HepG2 (cell line): ENCODE results near the gene CGREF1. TPM values are rescaled to one million over a fixed set of nuclear protein-coding genes. Genes with fewer than 3 reads are reported as not detected.

Experiments
- ATAC-seq: fragments of 200-7000 bp; cut with Tn5 transposase; 3 replicates; pipeline ENCODE4 v1.9.1; 2020; ENCODE audit warnings: mild to moderate bottlenecking, moderate library complexity
- BruUV-seq: library from RNA; stranded (reverse); fragments of 400-500 nt; replicated peaks from 2 replicates; lab custom pipeline; 2021; lab: Mats Ljungman, UMichigan
- CTCF ChIA-PET: fragments of 300-600 bp; formaldehyde crosslinking; extraction: SDS; loops from one replicate; lab custom pipeline; 2021; ENCODE audit warnings: low total read pairs, inconsistent platforms, low intra/inter-chr PET ratio; lab: Yijun Ruan, JAX
- POLR2A ChIA-PET: fragments of 350-600 bp; sonication (Branson Sonifier 250); formaldehyde crosslinking; loops from one replicate; lab custom pipeline; 2020; ENCODE audit warnings: antibody characterized with exemption, inconsistent platforms; lab: Yijun Ruan, JAX
- DNase-seq: peaks from one replicate; pipeline ENCODE4 v3.0.0-alpha.2; 2015; ENCODE audit warnings: low spot score
- FAIRE-seq: peaks from 3 replicates; lab custom pipeline; 2011; peaks lifted over from hg19 to GRCh38; lab: Jason Lieb, UNC
- H2AFZ ChIP-seq: one replicate; pipeline ENCODE4 v1.6.1; 2011; ENCODE audit warnings: low read length, inconsistent platforms
- H3K27ac ChIP-seq: fragments of 300-600 bp; 3 replicates; pipeline ENCODE4 v1.8.0; 2011; ENCODE audit warnings: mixed run types, mild to moderate bottlenecking, mixed read lengths, low read length, inconsistent platforms; ENCODE audit not compliant: insufficient read depth; ENCODE audit errors: extremely low read length
- H3K27me3 ChIP-seq, 2 experiments: fragments of 200-600 bp in 1 of 2; 2 replicates in 1 of 2; 3 replicates in 1 of 2; pipeline versions ENCODE4 v1.6.0 to v1.8.0; 2011; ENCODE audit warnings: low read length in 2 of 2, mild to moderate bottlenecking in 2 of 2, moderate library complexity in 2 of 2, inconsistent platforms in 1 of 2; ENCODE audit not compliant: insufficient read depth in 2 of 2, control insufficient read depth in 1 of 2
- H3K36me3 ChIP-seq, 2 experiments: fragments of 200-600 bp in 1 of 2; replicated peaks in 1 of 2; 2 replicates in 1 of 2; 3 replicates in 1 of 2; pipeline versions ENCODE4 v1.5.1 to v1.8.0; 2011; ENCODE audit warnings: low read length in 2 of 2, inconsistent platforms in 1 of 2; ENCODE audit not compliant: insufficient read depth in 2 of 2, control insufficient read depth in 1 of 2
- H3K4me1 ChIP-seq: 2 replicates; pipeline ENCODE4 v1.5.1; 2012; ENCODE audit warnings: low read length, inconsistent platforms; ENCODE audit not compliant: insufficient read depth
- H3K4me2 ChIP-seq: 2 replicates; pipeline ENCODE4 v1.6.0; 2011; ENCODE audit warnings: low read depth, low read length, inconsistent platforms
- H3K4me3 ChIP-seq, 3 experiments: fragments of 200-600 bp in 1 of 3; sonication (generic), shearing (Covaris generic) in 1 of 3; replicated peaks in 1 of 3; 2 replicates each; pipeline ENCODE4 v1.5.1; 2011 to 2016; ENCODE audit warnings: low read length in 3 of 3, inconsistent platforms in 2 of 3, low read depth in 2 of 3, mild to moderate bottlenecking in 2 of 3, control low read depth in 1 of 3, mixed read lengths in 1 of 3; ENCODE audit not compliant: insufficient read depth in 1 of 3
- H3K79me2 ChIP-seq: one replicate; pipeline ENCODE4 v1.6.1; 2011; ENCODE audit warnings: low read length, inconsistent platforms; ENCODE audit not compliant: insufficient read depth
- H3K9ac ChIP-seq: 2 replicates; pipeline ENCODE4 v1.6.0; 2011; ENCODE audit warnings: mild to moderate bottlenecking, low read depth, low read length, inconsistent platforms; ENCODE audit not compliant: insufficient read depth
- H3K9me3 ChIP-seq: 2 replicates; pipeline ENCODE4 v1.5.1; 2012; ENCODE audit warnings: mild to moderate bottlenecking, low read length
- H4K20me1 ChIP-seq: 2 replicates; pipeline ENCODE4 v1.6.0; 2011; ENCODE audit warnings: inconsistent platforms, mild to moderate bottlenecking, low read length, moderate library complexity; ENCODE audit not compliant: insufficient read depth
- KDM5B ChIP-seq: sonication (generic); formaldehyde crosslinking; IDR thresholded peaks from 2 replicates; pipeline ENCODE4 v1.4.0; 2020; ENCODE audit warnings: missing genetic modification reagents, mild to moderate bottlenecking, borderline replicate concordance
- NR2F6 ChIP-seq, 2 experiments: IDR thresholded peaks; 2 replicates each; pipeline ENCODE4 v1.6.1; 2016; ENCODE audit warnings: antibody characterized with exemption in 1 of 2, mild to moderate bottlenecking in 1 of 2
- POLR2AphosphoS5 ChIP-seq: IDR thresholded peaks from 2 replicates; pipeline ENCODE4 v1.6.1; 2012; ENCODE audit warnings: low read depth, low read length
- REPIN1 ChIP-seq: sonication (generic); formaldehyde crosslinking; IDR thresholded peaks from 2 replicates; pipeline ENCODE4 v1.8.0; 2022; ENCODE audit warnings: missing genetic modification reagents, low read depth, mild to moderate bottlenecking, borderline replicate concordance
- SALL2 ChIP-seq: sonication (generic); formaldehyde crosslinking; IDR thresholded peaks from 2 replicates; pipeline ENCODE4 v1.8.1; 2023; ENCODE audit warnings: mild to moderate bottlenecking, missing genetic modification reagents, inconsistent platforms
- YY1 ChIP-seq: IDR thresholded peaks from 2 replicates; pipeline ENCODE4 v1.6.1; 2011; ENCODE audit warnings: low read length, low read depth, moderate library complexity, mild to moderate bottlenecking; ENCODE audit not compliant: insufficient read depth, insufficient replicate concordance
- ZC3H13 ChIP-seq: sonication (generic); formaldehyde crosslinking; IDR thresholded peaks from 2 replicates; pipeline ENCODE4 v1.8.1; 2023; ENCODE audit warnings: mild to moderate bottlenecking, missing genetic modification reagents, moderate library complexity
- ZMAT3 ChIP-seq: sonication (generic); formaldehyde crosslinking; conservative IDR thresholded peaks from 2 replicates; pipeline ENCODE4 v1.7.0; 2021; ENCODE audit warnings: missing genetic modification reagents
- ZNF160 ChIP-seq: sonication (generic); formaldehyde crosslinking; IDR thresholded peaks from 2 replicates; pipeline ENCODE4 v1.8.0; 2022; ENCODE audit warnings: mild to moderate bottlenecking, inconsistent platforms, missing genetic modification reagents
- ZNF3 ChIP-seq: IDR thresholded peaks from 2 replicates; pipeline ENCODE4 v1.7.0; 2017; ENCODE audit warnings: inconsistent platforms
- ZNF441 ChIP-seq: sonication (generic); formaldehyde crosslinking; IDR thresholded peaks from 2 replicates; pipeline ENCODE4 v1.7.0; 2021; ENCODE audit warnings: missing genetic modification reagents, borderline replicate concordance
- ZNF607 ChIP-seq: sonication (generic); formaldehyde crosslinking; IDR thresholded peaks from 2 replicates; pipeline ENCODE4 v1.5.1; 2020; ENCODE audit warnings: missing genetic modification reagents, mild to moderate bottlenecking, borderline replicate concordance
- ZNF629 ChIP-seq: sonication (generic); formaldehyde crosslinking; conservative IDR thresholded peaks from 2 replicates; pipeline ENCODE4 v1.5.0; 2020; ENCODE audit warnings: missing genetic modification reagents
- WGBS: methylation state at CpG from one replicate; pipeline ENCODE4 v1.1.6; 2017; ENCODE audit warnings: low lambda C conversion rate; 5-methylcytosine and 5-hydroxymethylcytosine counted together
- in situ Hi-C: cut with HindIII; loops from 2 replicates; pipeline ENCODE4 v1.10.0; 2017; ENCODE audit warnings: low pct_unique_long_range_greater_than_20kb; ENCODE audit not compliant: extremely low pct_ligation_motif_present
- intact Hi-C: fragments of 100-400 bp; cut with micrococcal nuclease; formaldehyde crosslinking; loops from one replicate; pipeline ENCODE4 v1.10.0; 2022; ENCODE audit not compliant: unreplicated experiment
- polyA plus RNA-seq, 8 experiments: library from polyadenylated mRNA; depleted of rRNA in 3 of 8; stranded (reverse) in 7 of 8; unstranded in 1 of 8; fragments of >200 nt; fragmentation: Illumina TruSeq in 4 of 8; extraction: Trizol in 4 of 8; gene quantifications; 2 replicates each; pipeline versions ENCODE4 v1.2.1 to v1.2.3, GENCODE V29; 2011 to 2016; ENCODE audit warnings: low read depth in 4 of 8, missing spikeins in 1 of 8, mixed read lengths in 1 of 8; ENCODE audit not compliant: insufficient read depth in 1 of 8
- total RNA-seq, 5 experiments: library from RNA; depleted of rRNA; stranded (reverse); fragments of >200 nt; fragmentation: Illumina TruSeq; extraction: Trizol; gene quantifications; 2 replicates each; pipeline ENCODE4 v1.2.3, GENCODE V29; 2016; ENCODE audit warnings: low read depth in 1 of 5
- TF ChIP-seq, protein P1 (sequence below): sonication (generic); formaldehyde crosslinking; conservative IDR thresholded peaks from 2 replicates; pipeline ENCODE4 v1.8.1; 2023; ENCODE audit warnings: missing genetic modification reagents
- TF ChIP-seq, protein P2 (sequence below): sonication (generic); formaldehyde crosslinking; IDR thresholded peaks from 2 replicates; pipeline ENCODE4 v1.4.0; 2020; ENCODE audit warnings: missing genetic modification reagents, borderline replicate concordance
- TF ChIP-seq, protein P3 (sequence below): sonication (generic); formaldehyde crosslinking; IDR thresholded peaks from 2 replicates; pipeline ENCODE4 v1.8.0; 2022; ENCODE audit warnings: missing genetic modification reagents, mild to moderate bottlenecking, moderate library complexity, borderline replicate concordance
- TF ChIP-seq, protein P4 (sequence below): IDR thresholded peaks from 2 replicates; pipeline ENCODE4 v1.6.1; 2018; ENCODE audit warnings: missing genetic modification reagents, mild to moderate bottlenecking, missing compliant biosample characterization

Gene CGREF1
- total and polyA plus RNA-seq, 2 of the 13 experiments (the other 11 are each of a cell fraction or from before 2014, with no cell fraction given), result 13.9 to 23.4 TPM

DNA sequence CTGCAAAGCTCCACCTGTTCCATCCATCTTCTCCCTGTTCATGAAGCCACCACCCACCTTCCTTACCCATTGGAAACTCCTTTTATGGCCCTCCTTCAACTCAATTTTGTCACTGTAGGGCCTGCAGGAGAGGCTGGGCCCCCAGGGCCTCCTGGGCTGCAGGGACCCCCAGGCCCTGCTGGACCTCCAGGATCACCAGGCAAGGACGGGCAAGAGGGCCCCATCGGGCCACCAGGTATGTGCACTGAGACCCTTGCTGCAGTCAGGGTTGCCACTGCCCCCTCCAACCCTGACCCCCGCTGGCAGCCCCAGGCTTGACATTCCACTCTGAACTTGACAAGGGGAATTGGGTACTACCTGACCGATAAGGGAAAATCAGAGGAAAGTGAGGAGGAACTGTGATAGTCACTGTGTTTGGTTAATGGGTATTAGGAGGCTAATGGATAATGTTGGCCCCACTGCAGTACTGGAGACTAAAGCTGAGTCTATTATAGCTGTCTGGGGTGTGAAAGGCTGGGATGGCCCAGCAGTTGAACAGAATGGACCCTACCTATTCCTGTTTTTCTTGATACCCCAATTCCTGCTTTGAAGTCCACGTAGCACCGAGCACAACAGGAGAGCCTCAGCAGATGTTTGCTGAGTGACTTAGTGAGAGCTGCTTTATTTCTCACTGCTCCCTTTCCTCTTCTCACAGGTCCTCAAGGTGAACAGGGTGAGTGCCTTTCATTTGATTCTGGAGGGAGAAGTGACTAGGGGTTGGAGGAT, 34.4 kb downstream of the CGREF1 start:
- Histone ChIP-seq H3K27me3 (no peaks in the 10 kb centered on the region), H3K9me3 (no peaks in the 10 kb centered on the region), H3K27ac (no peak overlapping the region), H2AFZ (no peak overlapping the region), H3K9ac (peak overlapping the region; percentile 51), H3K36me3 (no peaks in the 10 kb centered on the region; a peak in 2 of 5 replicates), H3K4me1 (peaks cover 76% of the 10 kb centered on the region), H4K20me1 (no peaks in the 10 kb centered on the region), H3K79me2 (peaks cover 28% of the 10 kb centered on the region), H3K4me3 (0 out of 6 replicates have a peak overlapping the region, but pooled peaks of 1 of the 3 experiments have one; percentile 15), H3K4me2 (peak overlapping the region; percentile 52)
- BruUV-seq, result no TSS peak
- intact Hi-C loops (loop anchor here (5.0 to 10.0 kb wide), 3 partner anchors 50 to 1163 kb away; partner anchors contain the start of gene TMEM214), in situ Hi-C loops (no loop called here)
- DNase-seq (no peak), FAIRE-seq (no peak), ATAC-seq (no peak)
- POLR2A ChIA-PET, result interaction anchor here (0.9 to 9.2 kb wide), 11 partner anchors 8 to 128 kb away, joined by 3 to 106 read pairs (median 4); partner anchors contain the start of genes ABHD1, AGBL5, ATRAID and OST4
- 58% methylated on average over 6 of the region's 6 CpGs for WGBS
- CTCF ChIA-PET, result no interaction called here
- TF ChIP-seq, protein P1, sequence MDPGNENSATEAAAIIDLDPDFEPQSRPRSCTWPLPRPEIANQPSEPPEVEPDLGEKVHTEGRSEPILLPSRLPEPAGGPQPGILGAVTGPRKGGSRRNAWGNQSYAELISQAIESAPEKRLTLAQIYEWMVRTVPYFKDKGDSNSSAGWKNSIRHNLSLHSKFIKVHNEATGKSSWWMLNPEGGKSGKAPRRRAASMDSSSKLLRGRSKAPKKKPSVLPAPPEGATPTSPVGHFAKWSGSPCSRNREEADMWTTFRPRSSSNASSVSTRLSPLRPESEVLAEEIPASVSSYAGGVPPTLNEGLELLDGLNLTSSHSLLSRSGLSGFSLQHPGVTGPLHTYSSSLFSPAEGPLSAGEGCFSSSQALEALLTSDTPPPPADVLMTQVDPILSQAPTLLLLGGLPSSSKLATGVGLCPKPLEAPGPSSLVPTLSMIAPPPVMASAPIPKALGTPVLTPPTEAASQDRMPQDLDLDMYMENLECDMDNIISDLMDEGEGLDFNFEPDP (CRISPR knock-in tag), result no peak
- TF ChIP-seq, protein P2, sequence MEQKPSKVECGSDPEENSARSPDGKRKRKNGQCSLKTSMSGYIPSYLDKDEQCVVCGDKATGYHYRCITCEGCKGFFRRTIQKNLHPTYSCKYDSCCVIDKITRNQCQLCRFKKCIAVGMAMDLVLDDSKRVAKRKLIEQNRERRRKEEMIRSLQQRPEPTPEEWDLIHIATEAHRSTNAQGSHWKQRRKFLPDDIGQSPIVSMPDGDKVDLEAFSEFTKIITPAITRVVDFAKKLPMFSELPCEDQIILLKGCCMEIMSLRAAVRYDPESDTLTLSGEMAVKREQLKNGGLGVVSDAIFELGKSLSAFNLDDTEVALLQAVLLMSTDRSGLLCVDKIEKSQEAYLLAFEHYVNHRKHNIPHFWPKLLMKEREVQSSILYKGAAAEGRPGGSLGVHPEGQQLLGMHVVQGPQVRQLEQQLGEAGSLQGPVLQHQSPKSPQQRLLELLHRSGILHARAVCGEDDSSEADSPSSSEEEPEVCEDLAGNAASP (CRISPR knock-in tag), result 0 out of 2 replicates have a peak, but pooled peaks have one; percentile 13
- TF ChIP-seq ZNF3 (CRISPR knock-in tag) (peak; percentile 65; the same call in 1 of the 2 replicates), YY1 (no peak), REPIN1 (CRISPR knock-in tag) (no peak), KDM5B (peak; percentile 19; the same call in 1 of the 2 replicates), ZNF441 (CRISPR knock-in tag) (no peak), ZC3H13 (CRISPR knock-in tag) (no peak), NR2F6 (IDR thresholded peaks at IDR 0.05) (no peak), NR2F6 (CRISPR knock-in tag; IDR thresholded peaks at IDR 0.05) (0 out of 2 replicates have a peak, but pooled peaks have one; percentile 3), ZNF160 (CRISPR knock-in tag) (no peak), ZMAT3 (CRISPR knock-in tag) (no peak), ZNF607 (CRISPR knock-in tag) (no peak), ZNF629 (CRISPR knock-in tag) (no peak), SALL2 (CRISPR knock-in tag) (0 out of 2 replicates have a peak, but pooled peaks have one; percentile 1), POLR2AphosphoS5 (peak; percentile 18; the same call in 1 of the 2 replicates)
- TF ChIP-seq, protein P3, sequence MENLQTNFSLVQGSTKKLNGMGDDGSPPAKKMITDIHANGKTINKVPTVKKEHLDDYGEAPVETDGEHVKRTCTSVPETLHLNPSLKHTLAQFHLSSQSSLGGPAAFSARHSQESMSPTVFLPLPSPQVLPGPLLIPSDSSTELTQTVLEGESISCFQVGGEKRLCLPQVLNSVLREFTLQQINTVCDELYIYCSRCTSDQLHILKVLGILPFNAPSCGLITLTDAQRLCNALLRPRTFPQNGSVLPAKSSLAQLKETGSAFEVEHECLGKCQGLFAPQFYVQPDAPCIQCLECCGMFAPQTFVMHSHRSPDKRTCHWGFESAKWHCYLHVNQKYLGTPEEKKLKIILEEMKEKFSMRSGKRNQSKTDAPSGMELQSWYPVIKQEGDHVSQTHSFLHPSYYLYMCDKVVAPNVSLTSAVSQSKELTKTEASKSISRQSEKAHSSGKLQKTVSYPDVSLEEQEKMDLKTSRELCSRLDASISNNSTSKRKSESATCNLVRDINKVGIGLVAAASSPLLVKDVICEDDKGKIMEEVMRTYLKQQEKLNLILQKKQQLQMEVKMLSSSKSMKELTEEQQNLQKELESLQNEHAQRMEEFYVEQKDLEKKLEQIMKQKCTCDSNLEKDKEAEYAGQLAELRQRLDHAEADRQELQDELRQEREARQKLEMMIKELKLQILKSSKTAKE (CRISPR knock-in tag), result no peak
- TF ChIP-seq, protein P4, sequence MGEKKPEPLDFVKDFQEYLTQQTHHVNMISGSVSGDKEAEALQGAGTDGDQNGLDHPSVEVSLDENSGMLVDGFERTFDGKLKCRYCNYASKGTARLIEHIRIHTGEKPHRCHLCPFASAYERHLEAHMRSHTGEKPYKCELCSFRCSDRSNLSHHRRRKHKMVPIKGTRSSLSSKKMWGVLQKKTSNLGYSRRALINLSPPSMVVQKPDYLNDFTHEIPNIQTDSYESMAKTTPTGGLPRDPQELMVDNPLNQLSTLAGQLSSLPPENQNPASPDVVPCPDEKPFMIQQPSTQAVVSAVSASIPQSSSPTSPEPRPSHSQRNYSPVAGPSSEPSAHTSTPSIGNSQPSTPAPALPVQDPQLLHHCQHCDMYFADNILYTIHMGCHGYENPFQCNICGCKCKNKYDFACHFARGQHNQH (CRISPR knock-in tag), result 0 out of 2 replicates have a peak, but pooled peaks have one; percentile 29
